OCI-LY3 (cell line): Measurements from ENCODE around the gene SGPP2.

Experiments used
- H2AFZ ChIP-seq: fragments of 200-600, 300-600 bp; shearing (Covaris generic); 2 replicates; pipeline ENCODE4 v1.6.0; 2014; ENCODE audit warnings: antibody characterized with exemption, low read depth, low read length
- H3K27ac ChIP-seq: fragments of 200-600, 300-600 bp; sonication (generic); 2 replicates; pipeline ENCODE4 v1.5.1; 2014; ENCODE audit warnings: mild to moderate bottlenecking, low read length, moderate library complexity, mixed read lengths
- H3K27me3 ChIP-seq: fragments of 200-600, 300-600 bp; sonication (generic); 2 replicates; pipeline ENCODE4 v1.6.1; 2014; ENCODE audit warnings: low read depth, low read length, mixed read lengths
- H3K36me3 ChIP-seq: fragments of 200-600, 300-600 bp; sonication (generic); replicated peaks from 2 replicates; pipeline ENCODE3; 2014; ENCODE audit warnings: low read depth, low read length, mixed read lengths
- H3K4me1 ChIP-seq: fragments of 300-600, 200-600 bp; sonication (generic); 2 replicates; pipeline ENCODE4 v1.6.1; 2014; ENCODE audit warnings: low read length, mixed read lengths
- H3K4me2 ChIP-seq: fragments of 200-600, 300-600 bp; sonication (generic); 2 replicates; pipeline ENCODE4 v1.6.1; 2014; ENCODE audit warnings: low read length, mixed read lengths
- H3K4me3 ChIP-seq: fragments of 300-600, 200-600 bp; sonication (generic); 2 replicates; pipeline ENCODE4 v1.5.1; 2014; ENCODE audit warnings: antibody characterized with exemption, mild to moderate bottlenecking, low read length, moderate library complexity
- H3K79me2 ChIP-seq: fragments of 300-600, 200-600 bp; shearing (Covaris generic); 2 replicates; pipeline ENCODE4 v1.6.1; 2014; ENCODE audit warnings: mild to moderate bottlenecking, low read length, mixed read lengths
- H3K9ac ChIP-seq: fragments of 300-600, 200-600 bp; shearing (Covaris generic); 2 replicates; pipeline ENCODE4 v1.6.0; 2014; ENCODE audit warnings: mild to moderate bottlenecking, low read length, moderate library complexity
- H3K9me3 ChIP-seq: fragments of 200-600, 300-600 bp; shearing (Covaris generic); 2 replicates; pipeline ENCODE4 v1.6.1; 2014; ENCODE audit warnings: low read length, mixed read lengths; ENCODE audit not compliant: insufficient read depth
- H4K20me1 ChIP-seq: fragments of 200-600, 300-600 bp; sonication (generic); 2 replicates; pipeline ENCODE4 v1.6.1; 2016; ENCODE audit warnings: low read length, mixed read lengths; ENCODE audit not compliant: insufficient read depth
- CTCF ChIP-seq: fragments of 200-600, 300-600 bp; sonication (generic); IDR thresholded peaks from 2 replicates; pipeline ENCODE4 v1.5.1; 2014; ENCODE audit warnings: antibody characterized with exemption, low read length, low read depth
- EZH2phosphoT487 ChIP-seq: fragments of 200-600 bp; shearing (Covaris generic); IDR thresholded peaks from 2 replicates; pipeline ENCODE4 v1.6.1; 2018; ENCODE audit warnings: antibody characterized with exemption, mixed run types, low read depth

The SGPP2 gene

GRCh38 chr2:222547083-222547482 is 122.7 kb downstream of the SGPP2 start:
- Histone ChIP-seq H3K9ac (no peak overlapping the region), H3K27ac (no peak overlapping the region), H3K9me3 (no peaks in the 10 kb centered on the region), H3K27me3 (no peaks in the 10 kb centered on the region), H2AFZ (no peak overlapping the region), H3K4me1 (peaks cover 5% of the 10 kb centered on the region; the same call in 1 of the 2 replicates), H3K79me2 (no peaks in the 10 kb centered on the region), H4K20me1 (no peaks in the 10 kb centered on the region), H3K4me2 (no peak overlapping the region), H3K36me3 (no peaks in the 10 kb centered on the region), H3K4me3 (no peak overlapping the region)
- TF ChIP-seq CTCF = no peak
- TF ChIP-seq EZH2phosphoT487 = no peak

- H2AFZ ChIP-seq = no peak overlapping the region
- H3K27ac ChIP-seq = no peak overlapping the region
- no peak overlapping the region for H3K4me3 ChIP-seq
- H3K79me2 ChIP-seq = no peaks in the 10 kb centered on the region
- no peak overlapping the region for H3K9ac ChIP-seq
- no peaks in the 10 kb centered on the region for H4K20me1 ChIP-seq
- H3K9me3 ChIP-seq = no peaks in the 10 kb centered on the region
- H3K36me3 ChIP-seq = no peaks in the 10 kb centered on the region
- no peak overlapping the region for H3K4me2 ChIP-seq
- H3K4me1 ChIP-seq = peaks cover 5% of the 10 kb centered on the region; the same call in 1 of the 2 replicates
- TF ChIP-seq EZH2phosphoT487 (no peak), CTCF (no peak)
- H3K27me3 ChIP-seq = no peaks in the 10 kb centered on the region
Measured at GRCh38 chr2:222548992-222549391, 124.6 kb downstream of the SGPP2 start.

- no peak overlapping the region for H3K27ac ChIP-seq
- H3K9me3 ChIP-seq = no peaks in the 10 kb centered on the region
- H3K27me3 ChIP-seq = no peaks in the 10 kb centered on the region
- H2AFZ ChIP-seq = no peak overlapping the region
- H3K36me3 ChIP-seq = no peaks in the 10 kb centered on the region
- no peak overlapping the region for H3K9ac ChIP-seq
- no peak overlapping the region for H3K4me2 ChIP-seq
- no peak for TF ChIP-seq CTCF
- TF ChIP-seq EZH2phosphoT487 = no peak
- no peak overlapping the region for H3K4me3 ChIP-seq
- H3K4me1 ChIP-seq = no peaks in the 10 kb centered on the region
- H4K20me1 ChIP-seq = no peaks in the 10 kb centered on the region
- no peaks in the 10 kb centered on the region for H3K79me2 ChIP-seq
Measured at GRCh38 chr2:222554517-222554916, 130.2 kb downstream of the SGPP2 start.

GRCh38 chr2:222561151-222561550 is 136.8 kb downstream of the SGPP2 start:
- H3K9ac ChIP-seq = no peak overlapping the region
- H3K27ac ChIP-seq = no peak overlapping the region
- H3K79me2 ChIP-seq = no peaks in the 10 kb centered on the region

More at GRCh38 chr2:222561151-222561550, 136.8 kb downstream of the SGPP2 start:
- TF ChIP-seq EZH2phosphoT487 = no peak
- TF ChIP-seq CTCF = no peak
- H3K27me3 ChIP-seq = no peaks in the 10 kb centered on the region
- H3K4me3 ChIP-seq = no peak overlapping the region
- H3K4me2 ChIP-seq = no peak overlapping the region
- H4K20me1 ChIP-seq = no peaks in the 10 kb centered on the region
- H3K9me3 ChIP-seq = no peaks in the 10 kb centered on the region
- no peaks in the 10 kb centered on the region for H3K4me1 ChIP-seq
- H3K36me3 ChIP-seq = no peaks in the 10 kb centered on the region
- no peak overlapping the region for H2AFZ ChIP-seq
